Liver (tissue), 3 donors: Measurements from ENCODE around the gene XPNPEP1.

ENCODE experiments used
- FOXA2 ChIP-seq: IDR thresholded peaks from 2 replicates; pipeline ENCODE4 v1.6.1; 2016; ENCODE audit warnings: antibody characterized with exemption
- GABPA ChIP-seq, 2 donors: IDR thresholded peaks in 1 of 2; conservative IDR thresholded peaks in 1 of 2; 2 replicates each; pipeline ENCODE4 v1.6.1; 2016; ENCODE audit warnings: antibody characterized with exemption in 2 of 2, mild to moderate bottlenecking in 1 of 2, moderate library complexity in 1 of 2
- HNF4A ChIP-seq, 2 donors: conservative IDR thresholded peaks; 2 replicates each; pipeline ENCODE4 v1.6.1; 2016; ENCODE audit warnings: antibody characterized with exemption in 2 of 2, mild to moderate bottlenecking in 2 of 2
- HNF4G ChIP-seq: IDR thresholded peaks from 2 replicates; pipeline ENCODE4 v1.6.1; 2016; ENCODE audit warnings: antibody characterized with exemption
- JUND ChIP-seq, 2 donors: IDR thresholded peaks; 2 replicates each; pipeline ENCODE4 v1.6.1; 2016; ENCODE audit warnings: antibody characterized with exemption in 2 of 2
- RAD21 ChIP-seq, 2 donors: IDR thresholded peaks; 2 replicates each; pipeline ENCODE4 v1.6.1; 2016; ENCODE audit warnings: antibody characterized with exemption in 2 of 2, mild to moderate bottlenecking in 2 of 2
- SP1 ChIP-seq: IDR thresholded peaks from 2 replicates; pipeline ENCODE4 v1.6.1; 2018; ENCODE audit warnings: antibody characterized with exemption, mild to moderate bottlenecking
- TAF1 ChIP-seq: conservative IDR thresholded peaks from 2 replicates; pipeline ENCODE4 v1.6.1; 2016; ENCODE audit warnings: antibody characterized with exemption, mild to moderate bottlenecking
- YY1 ChIP-seq: IDR thresholded peaks from 2 replicates; pipeline ENCODE4 v1.6.1; 2016; ENCODE audit warnings: antibody characterized with exemption, mild to moderate bottlenecking
- TF ChIP-seq, protein P1 (sequence below): fragments of 150-350 bp; IDR thresholded peaks from 2 replicates; pipeline ENCODE4 v1.5.1; 2017; ENCODE audit warnings: improper control_type of control experiment, low read depth, low read length; ENCODE audit not compliant: missing input control
- TF ChIP-seq, protein P2 (sequence below): IDR thresholded peaks from 2 replicates; pipeline ENCODE4 v1.6.1; 2016; ENCODE audit warnings: antibody characterized with exemption, mild to moderate bottlenecking
- TF ChIP-seq, protein P3 (sequence below): IDR thresholded peaks from 2 replicates; pipeline ENCODE4 v1.6.1; 2016; ENCODE audit warnings: antibody characterized with exemption
- TF ChIP-seq, protein P4 (sequence below): IDR thresholded peaks from 2 replicates; pipeline ENCODE4 v1.6.1; 2016; ENCODE audit warnings: antibody characterized with exemption
- donor health status: healthy.
- donor health status: healthy.

DNA sequence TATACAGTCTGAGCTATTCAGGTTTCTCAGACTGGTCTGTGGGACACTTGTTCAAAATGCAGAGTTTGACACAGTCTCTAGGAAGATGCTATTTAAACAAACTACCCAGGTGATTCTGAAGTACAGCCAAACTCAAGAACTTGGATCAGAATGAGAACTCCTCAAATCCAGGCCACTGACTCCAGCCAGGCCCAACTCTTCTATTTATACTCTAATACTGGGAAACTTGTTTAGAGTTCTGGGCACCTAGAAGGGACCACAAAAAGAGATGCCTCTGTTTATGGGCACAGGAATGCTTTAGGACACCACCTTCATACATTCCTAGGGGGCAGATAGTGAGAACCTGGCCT is 44.4 kb upstream of the XPNPEP1 start:
- TF ChIP-seq TAF1 (no peak), SP1 (no peak), GABPA (IDR thresholded peaks at IDR 0.05 in 1 of 2, conservative IDR thresholded peaks at IDR 0.05 in 1 of 2) (no peak), RAD21 (IDR thresholded peaks at IDR 0.05) (no peak), YY1 (no peak), HNF4A (conservative IDR thresholded peaks at IDR 0.05) (no peak), FOXA2 (no peak), HNF4G (no peak), JUND (IDR thresholded peaks at IDR 0.05) (no peak)
- TF ChIP-seq, protein P1, sequence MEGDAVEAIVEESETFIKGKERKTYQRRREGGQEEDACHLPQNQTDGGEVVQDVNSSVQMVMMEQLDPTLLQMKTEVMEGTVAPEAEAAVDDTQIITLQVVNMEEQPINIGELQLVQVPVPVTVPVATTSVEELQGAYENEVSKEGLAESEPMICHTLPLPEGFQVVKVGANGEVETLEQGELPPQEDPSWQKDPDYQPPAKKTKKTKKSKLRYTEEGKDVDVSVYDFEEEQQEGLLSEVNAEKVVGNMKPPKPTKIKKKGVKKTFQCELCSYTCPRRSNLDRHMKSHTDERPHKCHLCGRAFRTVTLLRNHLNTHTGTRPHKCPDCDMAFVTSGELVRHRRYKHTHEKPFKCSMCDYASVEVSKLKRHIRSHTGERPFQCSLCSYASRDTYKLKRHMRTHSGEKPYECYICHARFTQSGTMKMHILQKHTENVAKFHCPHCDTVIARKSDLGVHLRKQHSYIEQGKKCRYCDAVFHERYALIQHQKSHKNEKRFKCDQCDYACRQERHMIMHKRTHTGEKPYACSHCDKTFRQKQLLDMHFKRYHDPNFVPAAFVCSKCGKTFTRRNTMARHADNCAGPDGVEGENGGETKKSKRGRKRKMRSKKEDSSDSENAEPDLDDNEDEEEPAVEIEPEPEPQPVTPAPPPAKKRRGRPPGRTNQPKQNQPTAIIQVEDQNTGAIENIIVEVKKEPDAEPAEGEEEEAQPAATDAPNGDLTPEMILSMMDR = no peak
- TF ChIP-seq, protein P2, sequence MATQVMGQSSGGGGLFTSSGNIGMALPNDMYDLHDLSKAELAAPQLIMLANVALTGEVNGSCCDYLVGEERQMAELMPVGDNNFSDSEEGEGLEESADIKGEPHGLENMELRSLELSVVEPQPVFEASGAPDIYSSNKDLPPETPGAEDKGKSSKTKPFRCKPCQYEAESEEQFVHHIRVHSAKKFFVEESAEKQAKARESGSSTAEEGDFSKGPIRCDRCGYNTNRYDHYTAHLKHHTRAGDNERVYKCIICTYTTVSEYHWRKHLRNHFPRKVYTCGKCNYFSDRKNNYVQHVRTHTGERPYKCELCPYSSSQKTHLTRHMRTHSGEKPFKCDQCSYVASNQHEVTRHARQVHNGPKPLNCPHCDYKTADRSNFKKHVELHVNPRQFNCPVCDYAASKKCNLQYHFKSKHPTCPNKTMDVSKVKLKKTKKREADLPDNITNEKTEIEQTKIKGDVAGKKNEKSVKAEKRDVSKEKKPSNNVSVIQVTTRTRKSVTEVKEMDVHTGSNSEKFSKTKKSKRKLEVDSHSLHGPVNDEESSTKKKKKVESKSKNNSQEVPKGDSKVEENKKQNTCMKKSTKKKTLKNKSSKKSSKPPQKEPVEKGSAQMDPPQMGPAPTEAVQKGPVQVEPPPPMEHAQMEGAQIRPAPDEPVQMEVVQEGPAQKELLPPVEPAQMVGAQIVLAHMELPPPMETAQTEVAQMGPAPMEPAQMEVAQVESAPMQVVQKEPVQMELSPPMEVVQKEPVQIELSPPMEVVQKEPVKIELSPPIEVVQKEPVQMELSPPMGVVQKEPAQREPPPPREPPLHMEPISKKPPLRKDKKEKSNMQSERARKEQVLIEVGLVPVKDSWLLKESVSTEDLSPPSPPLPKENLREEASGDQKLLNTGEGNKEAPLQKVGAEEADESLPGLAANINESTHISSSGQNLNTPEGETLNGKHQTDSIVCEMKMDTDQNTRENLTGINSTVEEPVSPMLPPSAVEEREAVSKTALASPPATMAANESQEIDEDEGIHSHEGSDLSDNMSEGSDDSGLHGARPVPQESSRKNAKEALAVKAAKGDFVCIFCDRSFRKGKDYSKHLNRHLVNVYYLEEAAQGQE = no peak
- TF ChIP-seq, protein P3, sequence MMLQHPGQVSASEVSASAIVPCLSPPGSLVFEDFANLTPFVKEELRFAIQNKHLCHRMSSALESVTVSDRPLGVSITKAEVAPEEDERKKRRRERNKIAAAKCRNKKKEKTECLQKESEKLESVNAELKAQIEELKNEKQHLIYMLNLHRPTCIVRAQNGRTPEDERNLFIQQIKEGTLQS = no peak
- TF ChIP-seq, protein P4, sequence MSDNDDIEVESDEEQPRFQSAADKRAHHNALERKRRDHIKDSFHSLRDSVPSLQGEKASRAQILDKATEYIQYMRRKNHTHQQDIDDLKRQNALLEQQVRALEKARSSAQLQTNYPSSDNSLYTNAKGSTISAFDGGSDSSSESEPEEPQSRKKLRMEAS = no peak
